Measurements from ENCODE around the gene ZNF467.

Gene ZNF467

DNA sequence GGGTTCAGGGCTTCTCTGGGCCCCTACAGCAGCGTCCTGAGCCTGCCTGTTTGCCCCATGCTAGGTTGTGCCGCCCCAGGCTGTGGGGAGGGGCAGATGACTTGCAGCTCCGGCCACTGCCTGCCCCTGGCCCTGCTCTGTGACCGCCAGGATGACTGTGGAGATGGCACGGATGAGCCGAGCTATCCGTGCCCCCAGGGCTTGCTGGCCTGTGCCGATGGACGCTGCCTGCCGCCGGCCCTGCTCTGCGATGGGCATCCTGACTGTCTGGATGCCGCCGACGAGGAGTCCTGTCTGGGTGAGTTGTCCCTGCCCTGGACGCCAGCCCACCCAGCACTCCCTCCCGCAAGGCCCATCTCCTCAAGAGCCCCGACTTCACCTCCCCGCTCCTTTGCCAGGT, 15.7 kb upstream of the ZNF467 start:
- H3K4me2 ChIP-seq (ENCODE audit: low read depth, low read length): no peak overlapping the region
- TF ChIP-seq EZH2 (optimal IDR thresholded peaks at IDR 0.05; ENCODE audit: low read depth, low read length) (no peak), EZH2phosphoT487 (IDR thresholded peaks at IDR 0.05; ENCODE audit: low read length) (no peak)
- TF ChIP-seq, protein P1, sequence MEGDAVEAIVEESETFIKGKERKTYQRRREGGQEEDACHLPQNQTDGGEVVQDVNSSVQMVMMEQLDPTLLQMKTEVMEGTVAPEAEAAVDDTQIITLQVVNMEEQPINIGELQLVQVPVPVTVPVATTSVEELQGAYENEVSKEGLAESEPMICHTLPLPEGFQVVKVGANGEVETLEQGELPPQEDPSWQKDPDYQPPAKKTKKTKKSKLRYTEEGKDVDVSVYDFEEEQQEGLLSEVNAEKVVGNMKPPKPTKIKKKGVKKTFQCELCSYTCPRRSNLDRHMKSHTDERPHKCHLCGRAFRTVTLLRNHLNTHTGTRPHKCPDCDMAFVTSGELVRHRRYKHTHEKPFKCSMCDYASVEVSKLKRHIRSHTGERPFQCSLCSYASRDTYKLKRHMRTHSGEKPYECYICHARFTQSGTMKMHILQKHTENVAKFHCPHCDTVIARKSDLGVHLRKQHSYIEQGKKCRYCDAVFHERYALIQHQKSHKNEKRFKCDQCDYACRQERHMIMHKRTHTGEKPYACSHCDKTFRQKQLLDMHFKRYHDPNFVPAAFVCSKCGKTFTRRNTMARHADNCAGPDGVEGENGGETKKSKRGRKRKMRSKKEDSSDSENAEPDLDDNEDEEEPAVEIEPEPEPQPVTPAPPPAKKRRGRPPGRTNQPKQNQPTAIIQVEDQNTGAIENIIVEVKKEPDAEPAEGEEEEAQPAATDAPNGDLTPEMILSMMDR (IDR thresholded peaks at IDR 0.05; ENCODE audit: low read length): no peak
- H3K79me2 ChIP-seq (ENCODE audit: low read length): no peaks in the 10 kb centered on the region
- no peaks in the 10 kb centered on the region for H4K20me1 ChIP-seq (ENCODE audit: insufficient read depth, low read length)
- no peak overlapping the region for H3K27ac ChIP-seq (ENCODE audit: low read length)
- no peaks in the 10 kb centered on the region for H3K4me1 ChIP-seq (ENCODE audit: low read length)
- no peaks in the 10 kb centered on the region for H3F3A ChIP-seq (ENCODE audit: insufficient read depth, low read length)
- H2AFZ ChIP-seq (ENCODE audit: low read length): no peak overlapping the region
- no peak for DNase-seq
- no peak overlapping the region for H3K9ac ChIP-seq (ENCODE audit: low read length)
- H3K4me3 ChIP-seq (ENCODE audit: low read length): no peak overlapping the region
- H3K36me3 ChIP-seq (replicated peaks; ENCODE audit: insufficient read depth, low read length): no peaks in the 10 kb centered on the region
- H3K9me3 ChIP-seq (replicated peaks; ENCODE audit: insufficient read depth, low read length): no peaks in the 10 kb centered on the region
- H3K9me2 ChIP-seq (replicated peaks; ENCODE audit: insufficient read depth, low read length): no peaks in the 10 kb centered on the region
- peaks cover 94% of the 10 kb centered on the region for H3K27me3 ChIP-seq (replicated peaks; ENCODE audit: insufficient read depth, low read length)

DNA sequence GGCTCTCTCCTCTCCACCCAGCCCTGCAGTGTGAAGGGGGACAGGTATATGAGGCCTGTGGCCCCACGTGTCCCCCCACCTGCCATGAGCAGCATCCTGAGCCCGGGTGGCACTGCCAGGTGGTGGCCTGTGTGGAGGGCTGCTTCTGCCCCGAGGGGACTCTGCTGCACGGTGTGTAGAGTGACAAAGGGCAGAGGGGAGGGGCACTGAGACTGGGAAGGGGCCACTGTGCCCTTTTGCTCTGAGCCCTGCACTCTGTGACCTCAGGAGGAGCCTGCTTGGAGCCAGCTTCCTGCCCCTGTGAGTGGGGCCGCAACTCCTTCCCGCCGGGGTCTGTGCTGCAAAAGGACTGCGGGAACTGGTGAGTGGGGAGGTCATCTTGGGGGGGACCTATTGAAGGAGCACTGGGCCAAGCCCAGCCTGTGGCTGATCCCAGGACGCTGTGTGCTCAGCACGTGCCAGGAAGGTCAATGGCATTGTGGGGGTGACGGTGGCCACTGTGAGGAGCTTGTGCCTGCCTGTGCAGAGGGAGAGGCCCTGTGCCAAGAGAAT, 15.0 kb upstream of the ZNF467 start:
- Histone ChIP-seq H3K4me1 (ENCODE audit: low read length) (no peaks in the 10 kb centered on the region), H3K4me2 (ENCODE audit: low read depth, low read length) (no peak overlapping the region), H3F3A (ENCODE audit: insufficient read depth, low read length) (no peaks in the 10 kb centered on the region), H3K36me3 (replicated peaks; ENCODE audit: insufficient read depth, low read length) (no peaks in the 10 kb centered on the region), H2AFZ (ENCODE audit: low read length) (no peak overlapping the region), H3K79me2 (ENCODE audit: low read length) (no peaks in the 10 kb centered on the region), H3K9me3 (replicated peaks; ENCODE audit: insufficient read depth, low read length) (no peaks in the 10 kb centered on the region), H3K27ac (ENCODE audit: low read length) (no peak overlapping the region), H3K9ac (ENCODE audit: low read length) (no peak overlapping the region), H3K9me2 (replicated peaks; ENCODE audit: insufficient read depth, low read length) (no peaks in the 10 kb centered on the region), H3K27me3 (replicated peaks; ENCODE audit: insufficient read depth, low read length) (peaks cover 94% of the 10 kb centered on the region), H4K20me1 (ENCODE audit: insufficient read depth, low read length) (no peaks in the 10 kb centered on the region), H3K4me3 (ENCODE audit: low read length) (no peak overlapping the region)
- DNase-seq: no peak
- no peak for TF ChIP-seq EZH2phosphoT487 (IDR thresholded peaks at IDR 0.05; ENCODE audit: low read length)
- TF ChIP-seq, protein P1 (IDR thresholded peaks at IDR 0.05; ENCODE audit: low read length): no peak
- TF ChIP-seq EZH2 (optimal IDR thresholded peaks at IDR 0.05; ENCODE audit: low read depth, low read length): no peak

DNA sequence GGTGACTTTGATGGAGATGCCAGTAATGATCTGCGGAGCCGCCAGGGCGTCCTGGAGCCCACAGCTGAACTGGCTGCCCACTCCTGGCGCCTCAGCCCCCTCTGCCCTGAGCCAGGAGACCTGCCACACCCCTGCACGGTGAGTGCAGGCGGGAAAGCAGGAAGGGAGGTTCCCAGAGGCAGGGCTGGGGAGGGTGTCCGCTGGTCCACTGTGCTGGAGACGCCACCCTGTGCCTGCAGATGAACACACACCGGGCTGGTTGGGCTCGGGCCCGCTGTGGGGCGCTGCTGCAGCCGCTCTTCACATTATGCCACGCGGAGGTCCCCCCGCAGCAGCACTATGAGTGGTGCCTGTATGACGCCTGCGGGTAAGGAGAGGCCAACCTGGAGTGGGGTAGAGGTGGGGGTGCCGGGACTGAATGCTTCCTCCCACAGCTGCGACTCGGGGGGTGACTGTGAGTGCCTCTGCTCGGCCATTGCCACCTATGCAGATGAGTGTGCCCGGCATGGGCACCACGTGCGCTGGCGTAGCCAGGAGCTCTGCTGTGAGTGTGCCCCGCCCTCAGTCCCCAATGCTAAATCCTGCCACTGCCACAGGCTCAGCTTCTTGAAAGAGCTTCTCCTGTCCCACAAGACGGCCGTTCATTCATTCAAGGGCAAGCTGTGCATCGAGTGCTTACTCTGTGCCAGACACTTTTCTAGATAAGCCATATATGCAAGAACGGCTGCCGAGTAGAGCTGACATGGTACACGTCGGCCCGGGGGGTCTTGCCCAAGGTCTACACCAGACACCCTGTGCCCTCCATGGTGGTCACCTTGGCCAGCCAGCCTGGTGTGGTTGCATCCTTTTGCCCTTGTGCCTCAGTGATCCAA, 14.3 kb upstream of the ZNF467 start:
- no peak overlapping the region for H3K9ac ChIP-seq (ENCODE audit: low read length)
- DNase-seq: peak; percentile 38
- no peak overlapping the region for H3K27ac ChIP-seq (ENCODE audit: low read length)
- peaks cover 94% of the 10 kb centered on the region for H3K27me3 ChIP-seq (replicated peaks; ENCODE audit: insufficient read depth, low read length)
- H3K4me3 ChIP-seq (ENCODE audit: low read length): peak overlapping the region; percentile 29
- no peaks in the 10 kb centered on the region for H3K79me2 ChIP-seq (ENCODE audit: low read length)
- H3K9me3 ChIP-seq (replicated peaks; ENCODE audit: insufficient read depth, low read length): no peaks in the 10 kb centered on the region
- no peak for TF ChIP-seq EZH2 (optimal IDR thresholded peaks at IDR 0.05; ENCODE audit: low read depth, low read length)
- TF ChIP-seq, protein P1 (IDR thresholded peaks at IDR 0.05; ENCODE audit: low read length): peak; percentile 73
- H4K20me1 ChIP-seq (ENCODE audit: insufficient read depth, low read length): no peaks in the 10 kb centered on the region
- H3K4me2 ChIP-seq (ENCODE audit: low read depth, low read length): peak overlapping the region; percentile 60
- no peaks in the 10 kb centered on the region for H3K4me1 ChIP-seq (ENCODE audit: low read length)
- H3K36me3 ChIP-seq (replicated peaks; ENCODE audit: insufficient read depth, low read length): no peaks in the 10 kb centered on the region
- H3K9me2 ChIP-seq (replicated peaks; ENCODE audit: insufficient read depth, low read length): no peaks in the 10 kb centered on the region
- H2AFZ ChIP-seq (ENCODE audit: low read length): peak overlapping the region; percentile 46
- no peaks in the 10 kb centered on the region for H3F3A ChIP-seq (ENCODE audit: insufficient read depth, low read length)
